Bone marrow (tissue), 2 donors: Measurements from ENCODE around the gene CHRM5.
"Not testable (repeated sequence)": the region's sequence is repeated elsewhere in the genome, so short reads cannot be mapped to it uniquely, and the experiment has no call there.

Experiments
- DNase-seq, 2 donors: peaks; one replicate each; lab custom pipeline; 2025; lab: John Stamatoyannopoulos, UW

The CHRM5 gene

DNA sequence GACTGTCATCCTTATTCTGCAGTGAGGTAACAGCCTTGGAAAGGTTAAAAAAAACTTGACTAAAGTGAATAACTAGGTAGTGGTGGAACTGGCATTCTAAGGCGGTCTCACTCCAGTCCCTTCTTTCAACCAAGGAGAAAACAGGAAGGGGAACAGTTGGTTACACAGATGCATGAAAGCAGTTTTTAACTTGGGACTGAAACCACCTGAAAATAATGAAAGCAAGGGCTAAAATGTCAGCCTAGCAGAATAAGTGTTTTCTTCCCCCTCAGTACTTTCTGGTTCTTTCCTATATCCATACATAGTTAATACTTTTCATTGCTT lies 71.5 kb downstream of the CHRM5 start:
- peak in 1 of 2 donors; percentile 41 for DNase-seq

DNA sequence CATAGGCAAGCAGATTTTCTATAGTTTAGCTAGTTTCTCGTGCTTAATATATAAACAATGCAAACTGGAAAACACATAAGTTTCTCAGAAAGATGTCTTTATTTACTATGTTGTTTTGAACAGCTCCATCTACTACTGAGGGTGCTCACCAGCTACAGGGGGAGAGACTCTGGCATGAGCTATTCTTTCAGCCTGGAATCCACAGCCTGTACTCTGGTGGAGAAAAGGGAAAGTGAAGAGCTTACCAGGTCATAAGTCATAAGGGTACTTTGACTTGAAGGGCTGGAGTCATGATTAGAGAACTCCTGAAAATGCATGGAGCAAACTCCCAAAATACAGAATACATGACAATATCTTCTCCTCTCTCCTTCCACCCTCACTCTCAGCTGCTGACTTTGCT lies 75.1 kb downstream of the CHRM5 start:
- DNase-seq: no peak

DNA sequence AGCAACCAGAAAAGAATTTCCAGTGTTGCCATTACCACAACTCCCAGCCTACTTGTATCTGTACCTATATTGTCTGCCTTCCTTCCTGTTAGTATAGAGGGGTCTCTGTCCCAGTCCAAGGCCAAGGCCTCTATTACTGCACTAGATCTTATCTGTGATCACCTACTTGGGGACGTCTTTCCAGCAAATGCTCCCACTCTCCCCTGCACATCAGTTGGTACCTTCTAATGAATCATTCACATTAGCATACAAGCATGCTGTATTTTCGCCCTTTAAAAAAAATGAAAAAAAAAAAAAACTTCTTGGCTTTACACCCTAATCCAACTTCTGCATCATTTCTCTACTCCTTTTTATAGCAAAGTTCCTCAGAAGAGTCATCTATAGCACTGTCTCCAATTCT lies 75.5 kb downstream of the CHRM5 start:
- DNase-seq: no peak

- DNase-seq: no peak
These were observed 78.3 kb downstream of the CHRM5 start for GRCh38 chr15:34046471-34047145.

DNA sequence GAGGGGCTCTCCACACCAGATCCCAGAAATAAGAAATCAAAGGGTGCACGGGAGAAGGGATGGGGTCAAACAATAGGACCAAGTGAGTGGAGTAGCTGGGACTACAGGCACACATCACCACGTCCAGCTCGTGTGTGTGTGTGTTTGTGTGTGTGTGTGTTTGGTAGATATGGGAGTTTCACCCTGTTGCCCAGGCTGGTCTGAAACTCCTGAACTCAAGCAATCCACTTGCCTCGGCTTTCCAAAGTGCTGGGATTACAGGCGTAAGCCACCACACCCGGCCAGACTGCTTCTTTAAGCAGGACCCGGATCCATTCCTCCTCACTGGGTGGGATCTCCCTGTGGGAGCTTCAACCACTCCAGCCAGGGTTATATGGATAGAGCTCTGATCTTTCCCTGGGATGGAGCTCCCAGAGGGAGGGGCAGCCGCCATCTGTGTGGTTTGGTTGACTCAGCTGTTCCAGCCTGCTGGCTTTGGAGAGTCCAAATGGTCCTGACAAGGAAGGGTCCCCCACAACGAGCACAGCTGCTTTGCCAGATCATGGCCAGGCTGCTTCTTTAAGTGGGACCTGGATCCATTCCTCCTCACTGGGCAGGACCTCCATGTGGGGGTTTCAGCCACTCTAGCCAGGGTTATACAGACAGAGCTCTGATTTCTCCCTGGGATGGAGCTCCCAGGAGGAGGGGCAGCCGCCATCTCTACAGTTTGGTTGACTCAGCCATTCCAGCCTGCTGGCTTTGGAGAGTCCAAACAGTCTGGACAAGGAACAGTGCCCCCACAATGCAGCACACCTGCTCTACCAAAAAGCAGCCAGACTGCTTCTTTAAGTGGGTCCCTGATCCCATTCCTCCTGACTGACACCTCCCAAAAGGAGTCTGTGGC lies 79.8 kb downstream of the CHRM5 start:
- no peak for DNase-seq

DNA sequence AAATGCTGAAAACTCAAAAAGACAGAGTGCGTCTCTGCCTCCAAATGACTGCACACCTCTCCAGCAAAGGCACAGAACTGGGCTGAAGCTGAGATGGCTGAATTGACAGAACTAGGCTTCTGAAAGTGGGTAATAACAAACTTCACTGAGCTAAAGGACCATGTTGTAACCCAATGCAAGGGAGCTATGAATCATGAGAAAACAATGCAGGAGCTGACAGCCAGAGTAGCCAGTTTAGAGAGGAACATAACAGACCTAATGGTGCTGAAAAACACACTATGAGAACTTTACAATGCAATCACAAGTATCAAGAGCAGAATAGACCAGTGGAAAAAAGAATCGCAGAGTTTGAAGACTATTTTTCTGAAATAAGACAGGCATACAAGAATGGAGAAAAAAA lies 80.8 kb downstream of the CHRM5 start:
- no peak for DNase-seq

DNA sequence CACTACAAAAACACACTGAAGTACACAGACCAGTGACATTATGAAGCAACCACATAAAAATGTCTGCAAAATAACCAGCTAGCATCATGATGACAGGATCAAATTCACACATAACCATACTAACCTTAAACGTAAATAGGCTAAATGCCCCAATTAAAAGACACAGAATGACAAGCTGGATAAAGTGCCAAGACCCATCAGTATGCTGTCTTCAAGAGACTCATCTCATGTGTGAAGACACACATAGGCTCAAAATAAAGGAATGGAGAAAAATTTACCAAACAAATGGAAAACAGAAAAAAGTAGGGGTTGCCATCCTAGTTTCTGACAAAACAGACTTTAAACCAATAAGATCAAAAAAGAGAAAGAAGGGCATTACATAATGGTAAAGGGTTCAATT lies 82.1 kb downstream of the CHRM5 start:
- not testable (repeated sequence) for DNase-seq

- DNase-seq: no peak
These were observed 85.9 kb downstream of the CHRM5 start for GRCh38 chr15:34054081-34054707.

DNA sequence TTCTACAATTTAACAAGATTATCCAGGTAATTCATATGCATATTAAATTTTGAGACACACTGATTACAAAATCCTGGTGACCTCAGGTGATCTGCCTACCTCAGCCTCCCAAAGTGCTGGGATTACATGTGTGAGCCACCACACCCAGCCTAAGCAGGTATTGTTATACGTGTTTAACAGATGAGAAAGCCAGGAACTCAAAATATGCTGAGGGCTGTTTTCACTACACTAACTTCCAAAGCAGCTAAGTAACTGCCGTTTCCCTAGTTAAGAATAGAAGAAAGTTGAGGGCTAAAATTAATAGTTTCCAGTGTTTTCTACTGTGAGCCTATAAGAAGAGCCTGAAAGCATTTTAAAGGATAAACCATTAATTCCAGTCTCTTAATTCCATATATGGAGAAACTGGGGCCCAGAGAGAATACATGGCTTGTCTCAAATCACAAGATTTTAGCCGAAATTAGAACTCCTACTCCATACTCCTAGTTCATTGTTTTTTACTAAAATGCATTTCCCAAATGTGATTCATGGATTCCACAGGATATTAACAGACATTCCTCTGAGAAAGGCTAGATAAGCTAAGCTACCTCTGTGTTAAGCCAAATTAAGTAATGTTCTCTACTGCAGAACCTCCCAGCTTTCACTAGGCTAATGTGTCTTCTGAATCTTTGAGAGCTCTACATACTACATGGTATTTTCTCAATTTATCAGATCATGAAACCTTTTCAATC lies 87.7 kb downstream of the CHRM5 start:
- no peak for DNase-seq

DNA sequence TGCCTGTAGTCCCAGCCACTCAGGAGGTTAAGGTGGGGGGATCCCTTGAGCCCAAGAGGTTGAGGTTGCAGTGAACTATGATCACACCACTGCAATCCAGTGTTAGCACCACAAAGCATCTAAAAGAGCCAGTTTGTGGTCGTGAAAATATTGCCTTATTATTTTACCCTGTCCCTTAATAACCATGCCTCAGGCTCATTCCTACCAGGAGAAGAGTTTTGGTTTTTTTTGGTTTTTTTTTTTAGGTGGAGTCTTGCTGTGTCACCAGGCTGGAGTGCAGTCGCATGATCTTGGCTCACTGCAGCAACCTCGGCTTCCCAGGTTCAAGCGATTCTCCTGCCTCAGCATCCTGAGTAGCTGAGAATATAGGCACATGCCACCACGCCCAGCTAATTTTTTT lies 88.6 kb downstream of the CHRM5 start:
- no peak for DNase-seq

DNA sequence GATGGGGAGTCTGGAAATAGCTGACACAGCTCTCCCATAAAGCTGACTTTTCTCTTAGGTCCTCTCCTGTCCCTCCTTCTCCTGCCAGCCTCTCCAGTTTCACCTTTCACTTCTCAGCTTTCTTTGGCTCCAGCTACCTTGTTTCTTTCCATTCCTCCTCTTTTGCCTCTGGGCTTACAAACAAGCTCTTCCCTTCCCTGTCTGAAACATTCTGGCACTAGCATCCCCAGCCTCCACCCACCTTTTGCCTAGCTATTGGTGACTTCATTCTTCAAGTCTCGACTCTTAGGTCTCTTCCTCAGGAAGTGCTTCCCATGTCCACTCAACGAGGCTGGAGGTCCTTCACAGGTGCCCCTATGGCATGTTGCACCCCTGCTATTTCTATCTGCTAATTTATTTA lies 91.2 kb downstream of the CHRM5 start:
- no peak for DNase-seq

GRCh38 chr15:34059946-34060345 lies 91.6 kb downstream of the CHRM5 start:
- DNase-seq: no peak

DNA sequence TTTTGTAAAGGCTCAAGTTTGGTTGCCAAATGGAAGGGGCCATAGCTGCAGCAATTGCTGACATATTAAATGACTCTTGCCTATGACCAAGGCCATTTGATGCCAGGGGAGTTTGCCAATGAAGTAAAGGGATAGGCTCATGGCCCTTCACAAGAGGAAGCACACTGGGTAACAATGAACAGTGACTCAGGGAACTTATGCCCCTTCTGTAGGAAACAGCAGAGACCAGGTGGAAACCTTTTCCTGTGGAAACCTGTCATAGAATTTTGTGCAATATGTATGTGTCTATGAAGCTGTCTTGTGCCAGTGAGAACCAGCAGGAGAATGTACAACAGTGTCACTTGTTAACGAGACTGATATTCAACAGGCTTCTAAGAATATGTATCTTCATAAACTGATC lies 96.1 kb downstream of the CHRM5 start:
- DNase-seq: no peak

- DNase-seq: no peak
These were observed 97.0 kb downstream of the CHRM5 start for GRCh38 chr15:34065261-34065660.

GRCh38 chr15:34065941-34066340 lies 97.6 kb downstream of the CHRM5 start:
- no peak for DNase-seq

- DNase-seq: no peak
These were observed 101.7 kb downstream of the CHRM5 start for GRCh38 chr15:34070003-34070402.

DNA sequence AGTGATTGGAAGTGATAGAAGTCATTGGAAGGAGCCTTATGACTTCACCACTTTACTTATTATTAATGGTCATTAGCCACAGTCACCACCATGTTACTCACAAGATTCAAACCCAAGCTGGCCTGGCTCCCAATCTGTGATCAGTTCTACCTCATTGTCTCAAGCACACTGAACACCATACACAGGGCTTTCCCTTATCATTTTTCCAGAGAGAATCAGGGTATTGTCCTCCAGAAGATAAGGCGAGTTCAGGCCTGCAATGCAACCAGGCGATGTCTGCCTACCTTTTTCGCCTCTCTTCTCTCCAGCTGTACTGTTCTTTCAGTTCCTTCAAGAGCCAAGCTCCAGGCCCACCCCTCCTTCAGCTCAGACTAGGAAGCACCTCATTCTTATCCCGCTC lies 108.5 kb downstream of the CHRM5 start:
- no peak for DNase-seq

- DNase-seq: no peak
These were observed 110.6 kb downstream of the CHRM5 start for GRCh38 chr15:34078900-34079299.

DNA sequence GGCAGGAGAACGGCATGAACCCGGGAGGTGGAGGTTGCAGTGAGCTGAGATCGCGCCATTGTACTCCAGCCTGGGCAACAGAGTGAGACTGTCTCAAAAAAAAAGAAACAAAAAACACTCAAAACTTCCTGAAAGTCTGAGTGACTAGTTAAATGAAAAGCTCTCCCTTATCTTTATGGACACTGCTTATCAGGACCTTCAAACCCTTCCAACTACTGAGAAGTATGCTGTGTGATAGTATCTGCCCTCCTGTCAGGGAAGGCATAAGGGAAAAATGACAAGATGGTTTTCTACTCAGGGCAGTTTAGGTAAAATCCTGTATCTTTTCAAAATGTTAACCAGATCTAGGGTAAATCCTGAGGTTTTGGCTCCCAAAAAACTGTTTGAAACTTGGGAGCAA lies 111.6 kb downstream of the CHRM5 start:
- no peak for DNase-seq

DNA sequence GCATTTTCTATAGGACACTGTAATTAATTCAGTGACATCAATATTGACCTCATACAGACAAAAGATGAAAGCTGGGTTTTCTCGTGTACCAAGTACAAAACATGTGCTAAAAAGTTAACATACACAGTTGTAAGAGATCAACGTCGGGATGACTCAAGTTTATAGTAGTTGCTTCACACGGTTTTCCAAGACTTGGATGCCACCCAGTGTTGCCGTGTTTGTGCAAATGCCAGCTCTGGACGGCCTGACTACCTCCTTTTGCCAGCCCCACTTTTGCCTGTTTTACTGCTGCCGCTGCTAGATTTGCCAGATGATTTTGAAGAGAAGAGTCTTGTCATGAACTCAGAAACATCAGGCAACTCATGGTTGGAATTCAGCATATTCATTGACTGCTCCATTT lies 115.8 kb downstream of the CHRM5 start:
- DNase-seq: no peak

DNA sequence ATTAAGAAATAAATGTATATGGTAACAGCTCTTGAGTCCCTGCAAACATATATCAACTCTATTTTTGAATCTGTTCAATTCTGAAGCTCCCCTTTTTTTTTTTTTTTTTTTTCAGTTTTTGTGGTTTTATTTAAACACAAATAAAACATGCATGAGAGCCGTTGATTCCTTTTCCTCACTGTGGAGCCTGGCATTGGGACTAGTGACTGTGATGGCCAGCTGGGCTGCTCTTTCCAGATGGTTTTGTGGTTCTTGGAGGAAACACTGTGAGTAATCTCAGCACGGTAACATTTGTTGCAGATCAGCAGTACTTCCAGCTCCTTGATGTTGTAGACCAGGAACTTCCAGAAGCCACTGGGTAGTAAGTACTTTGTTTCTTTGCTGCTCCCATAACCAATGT lies 117.4 kb downstream of the CHRM5 start:
- no peak for DNase-seq

GRCh38 chr15:34099914-34100313 lies 131.6 kb downstream of the CHRM5 start:
- no peak for DNase-seq
